K562 (cell line): Measurements from ENCODE around the gene ZFYVE26. TPM values are rescaled to one million over a fixed set of nuclear protein-coding genes. Genes with fewer than 3 reads are reported as not detected.

Experiments used
- CBX1 ChIP-seq: sonication (generic); IDR thresholded peaks from 2 replicates; pipeline ENCODE4 v1.6.1; 2016; ENCODE audit warnings: antibody characterized with exemption, low read depth, mild to moderate bottlenecking
- ELK1 ChIP-seq: sonication (generic); formaldehyde crosslinking; IDR thresholded peaks from 2 replicates; pipeline ENCODE4 v1.8.1; 2022; ENCODE audit warnings: missing genetic modification reagents
- HES1 ChIP-seq: fragments of 450-650 bp; IDR thresholded peaks from 2 replicates; pipeline ENCODE4 v1.6.1; 2016; ENCODE audit warnings: low read depth, mild to moderate bottlenecking, moderate library complexity
- RBM15 ChIP-seq: fragments of 200-400 bp; formaldehyde crosslinking; IDR thresholded peaks from 2 replicates; pipeline ENCODE4 v1.6.1; 2018; ENCODE audit warnings: mild to moderate bottlenecking, low read length, moderate library complexity; ENCODE audit not compliant: insufficient read depth
- TEAD2 ChIP-seq: fragments of 450-650 bp; IDR thresholded peaks from 2 replicates; pipeline ENCODE4 v1.6.1; 2016; ENCODE audit warnings: missing genetic modification characterization, control low read depth, missing compliant biosample characterization
- ZNF609 ChIP-seq: sonication (generic); formaldehyde crosslinking; IDR thresholded peaks from 2 replicates; pipeline ENCODE4 v1.8.1; 2023; ENCODE audit warnings: missing genetic modification reagents, mild to moderate bottlenecking, borderline replicate concordance
- ZNF644 ChIP-seq: fragments of 200-800 bp; sonication (Bioruptor generic); IDR thresholded peaks from 2 replicates; pipeline ENCODE4 v1.6.1; 2016; ENCODE audit warnings: low read depth, missing genetic modification characterization, missing compliant biosample characterization
- polyA plus RNA-seq, 8 experiments: library from polyadenylated mRNA; depleted of rRNA in 4 of 8; stranded (reverse) in 5 of 8; unstranded in 3 of 8; fragments of >200 nt; fragmentation: Nextera tagmentation in 2 of 8; fragmentation: Illumina TruSeq in 1 of 8; extraction: Ambion mirVana in 2 of 8; extraction: Trizol in 1 of 8; gene quantifications; 2 replicates each; pipeline versions ENCODE4 v1.2.1 to v1.2.3, GENCODE V29; 2011 to 2014; ENCODE audit warnings: inconsistent platforms in 1 of 8, missing spikeins in 1 of 8
- total RNA-seq, 7 experiments: library from RNA; depleted of rRNA in 6 of 7; stranded (reverse); fragments of >200 nt in 6 of 7; fragmentation: Illumina TruSeq in 2 of 7; extraction: Trizol in 2 of 7; gene quantifications; 2 replicates each; pipeline versions ENCODE4 v1.2.1 to v1.2.3, GENCODE V29; 2011 to 2021; ENCODE audit warnings: low replicate concordance in 1 of 7

ZFYVE26 gene
- total and polyA plus RNA-seq, 9 of the 15 experiments (the other 6 are each of a cell fraction or from before 2014, with no cell fraction given) = 0.32 to 9.1 (median 5.9) TPM

GRCh38 chr14:67857778-67858350 is 41.5 kb upstream of the ZFYVE26 start (continued):
- TF ChIP-seq ZNF609 (no peak), RBM15 (no peak), TEAD2 (tag) (no peak), HES1 (no peak), ELK1 (no peak), ZNF644 (no peak), CBX1 (no peak)
